D341Med (cell line): Measurements from ENCODE around the gene CTAG1B.
"Not testable (repeated sequence)": the region's sequence is repeated elsewhere in the genome, so short reads cannot be mapped to it uniquely, and the experiment has no call there.

Experiments used
- DNase-seq: peaks from one replicate; pipeline ENCODE4 v3.0.0; 2012; ENCODE audit warnings: low spot score

Gene CTAG1B

DNA sequence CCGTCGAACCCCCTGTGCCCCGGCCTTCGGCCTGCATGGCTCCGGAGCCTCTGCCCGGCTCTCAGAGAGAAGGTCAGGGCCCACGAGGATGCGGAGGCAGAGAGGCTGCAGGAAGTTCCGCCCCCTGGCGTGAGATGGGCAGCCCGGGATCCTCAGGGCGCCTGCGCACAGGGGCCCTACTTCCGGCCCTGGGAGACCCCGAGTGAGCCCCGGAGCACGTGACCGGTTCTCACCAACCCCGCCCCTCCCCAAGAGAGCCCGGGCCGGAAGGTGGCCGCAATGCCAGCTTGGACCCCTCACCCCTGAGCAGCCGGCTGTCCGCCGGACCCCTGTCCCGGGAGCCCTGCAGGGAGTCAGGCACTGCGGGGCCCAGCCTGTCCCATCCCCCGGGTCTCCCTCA lies at the start of gene CTAG1B:
TSS of gene CTAG1B (minus strand) at position 101 of the 400 bp plus-strand sequence. CDS start at position 37, 64 bp downstream.
- not testable (repeated sequence) for DNase-seq

DNA sequence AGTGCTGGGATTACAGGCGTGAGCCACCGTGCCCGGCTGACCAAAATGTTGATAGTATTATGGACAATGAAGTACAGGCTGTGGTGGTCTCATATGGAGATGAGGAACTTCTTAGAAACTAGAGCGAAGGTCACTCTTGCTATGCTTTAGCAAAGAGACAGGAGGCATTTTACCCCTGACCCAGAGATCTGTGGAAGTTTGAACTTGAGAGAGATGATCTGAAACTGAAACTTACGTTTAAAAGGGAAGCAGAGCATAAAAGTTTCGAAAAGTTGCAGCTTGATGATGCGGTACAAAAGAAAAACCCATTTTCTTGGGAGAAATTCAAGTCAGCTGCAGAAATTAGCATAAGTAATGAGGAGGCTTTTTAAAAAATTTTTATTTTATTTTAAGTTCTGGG lies 42.8 kb upstream of the CTAG1B start:
- DNase-seq, result no peak

DNA sequence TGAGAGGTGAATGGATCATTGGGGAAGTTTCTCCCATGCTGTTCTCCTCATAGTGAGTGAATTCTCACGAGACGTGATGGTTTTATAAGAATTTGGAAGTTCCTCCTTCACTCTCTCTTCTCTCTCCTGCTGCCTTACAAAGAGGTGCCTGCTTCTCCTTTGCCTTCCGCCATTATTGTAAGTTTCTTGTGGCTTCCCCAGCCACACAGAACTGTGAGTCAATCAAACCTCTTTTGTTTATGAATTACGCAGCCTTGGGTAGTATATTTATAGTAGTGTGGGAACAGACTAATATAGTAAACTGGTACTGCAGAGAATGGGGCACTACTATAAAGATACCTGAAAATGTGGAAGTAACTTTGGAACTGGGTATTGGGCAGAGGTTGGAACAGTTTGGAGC lies 42.1 kb upstream of the CTAG1B start:
- DNase-seq, result no peak

DNA sequence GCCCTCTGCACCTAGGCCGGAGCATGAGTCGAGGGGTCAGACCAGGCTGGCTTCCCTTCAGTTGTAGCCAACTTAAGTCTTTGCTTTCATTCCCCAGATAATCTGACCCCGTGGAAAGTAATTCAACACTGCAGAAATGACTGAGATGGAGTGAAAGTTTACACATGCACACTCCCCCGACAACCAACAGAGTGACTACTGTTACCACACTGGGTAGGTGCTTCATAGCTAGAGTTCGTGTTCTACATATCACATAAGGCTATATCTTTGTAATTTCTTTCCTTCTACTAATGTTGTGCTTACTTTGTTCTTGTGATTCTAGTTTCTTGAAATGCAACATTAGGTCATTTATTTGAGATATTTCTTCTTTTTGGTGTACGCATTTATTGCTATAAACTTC lies 41.5 kb upstream of the CTAG1B start:
- no peak for DNase-seq

DNA sequence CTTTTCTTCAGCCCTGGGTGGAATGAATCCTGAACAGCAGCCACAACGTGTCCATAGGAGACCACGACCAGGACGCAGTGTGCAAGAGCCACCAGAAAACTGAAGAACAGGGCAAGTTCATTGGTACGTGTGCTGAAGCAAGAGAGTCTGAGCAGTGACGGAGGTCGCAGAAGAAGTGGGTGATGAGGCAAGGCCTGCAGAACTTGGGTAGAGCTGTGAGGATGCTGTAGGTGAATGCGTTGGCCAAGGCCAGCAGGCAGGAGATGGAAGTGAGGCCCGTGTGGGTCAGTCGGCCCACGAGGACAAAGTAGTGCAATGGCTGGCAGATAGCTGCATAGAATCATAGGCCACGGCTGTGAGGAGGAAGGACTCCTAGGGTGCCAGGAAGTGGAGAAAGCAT lies 39.9 kb upstream of the CTAG1B start:
- DNase-seq, result no peak

DNA sequence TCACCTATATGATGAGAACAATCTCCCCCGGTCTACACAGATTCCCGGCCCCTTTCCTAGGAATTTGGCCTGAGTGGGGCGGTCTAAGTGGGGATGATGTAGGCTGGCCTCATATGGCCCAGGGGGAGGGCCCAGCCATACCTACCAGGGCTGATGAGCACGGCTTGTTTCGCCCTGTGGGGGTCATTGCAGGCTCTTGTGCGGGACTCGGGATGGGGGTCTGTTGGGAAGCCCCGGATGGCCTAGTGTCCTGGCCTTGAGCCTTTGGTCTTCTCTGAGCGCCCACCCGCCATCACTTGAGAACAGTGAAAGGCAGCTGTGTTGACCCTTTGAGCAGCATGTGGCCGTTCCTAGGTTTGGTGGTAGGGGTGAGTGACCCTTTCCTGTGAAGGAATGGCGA lies 39.1 kb upstream of the CTAG1B start:
- no peak for DNase-seq

DNA sequence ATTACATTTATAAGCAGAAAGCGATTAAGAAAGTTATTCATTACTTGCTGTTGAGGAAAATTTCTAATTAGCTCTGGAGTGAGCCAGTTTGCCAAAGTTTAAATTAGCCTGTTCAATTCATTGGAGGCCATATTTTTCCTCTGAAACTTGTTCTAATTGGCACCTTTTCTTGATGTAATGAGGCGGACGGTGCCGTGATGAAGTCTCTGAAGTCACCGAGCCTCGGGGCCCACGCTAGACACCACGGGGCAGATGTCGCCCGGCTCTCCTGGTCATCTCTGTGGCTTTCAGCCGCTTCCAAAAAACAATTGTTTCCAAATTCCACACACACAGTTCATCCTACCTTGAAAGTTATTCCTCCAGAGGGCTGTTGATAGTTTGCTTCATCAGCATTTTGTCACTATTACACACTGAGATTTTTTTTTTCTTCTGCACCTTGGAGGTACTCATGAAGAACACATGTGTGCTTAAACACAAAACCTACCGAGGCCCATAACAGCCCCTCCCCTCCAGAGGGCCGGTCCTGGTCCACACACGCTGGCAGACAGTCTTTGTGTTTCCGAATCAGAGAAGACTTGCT lies 38.2 kb upstream of the CTAG1B start:
- no peak for DNase-seq

DNA sequence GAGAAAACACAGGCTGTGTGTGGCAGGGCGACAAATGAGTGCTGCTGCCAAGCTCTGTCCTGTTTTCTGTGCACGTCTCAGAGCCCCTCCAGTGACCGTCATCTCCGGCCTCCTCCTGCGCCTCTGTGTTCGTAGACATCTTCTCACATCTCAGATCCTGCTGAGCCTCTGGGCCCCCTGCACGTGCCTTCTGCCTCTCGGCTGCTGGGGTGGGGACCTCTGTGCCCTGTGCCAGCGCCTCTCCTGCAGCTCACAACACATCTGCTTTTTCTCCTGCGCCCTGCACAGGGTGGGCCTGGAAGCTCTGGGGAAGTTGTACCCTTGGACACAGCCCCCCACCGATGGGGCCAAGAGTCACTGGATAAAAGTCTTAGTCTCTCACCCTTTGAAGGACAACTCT lies 36.7 kb upstream of the CTAG1B start:
- no peak for DNase-seq

DNA sequence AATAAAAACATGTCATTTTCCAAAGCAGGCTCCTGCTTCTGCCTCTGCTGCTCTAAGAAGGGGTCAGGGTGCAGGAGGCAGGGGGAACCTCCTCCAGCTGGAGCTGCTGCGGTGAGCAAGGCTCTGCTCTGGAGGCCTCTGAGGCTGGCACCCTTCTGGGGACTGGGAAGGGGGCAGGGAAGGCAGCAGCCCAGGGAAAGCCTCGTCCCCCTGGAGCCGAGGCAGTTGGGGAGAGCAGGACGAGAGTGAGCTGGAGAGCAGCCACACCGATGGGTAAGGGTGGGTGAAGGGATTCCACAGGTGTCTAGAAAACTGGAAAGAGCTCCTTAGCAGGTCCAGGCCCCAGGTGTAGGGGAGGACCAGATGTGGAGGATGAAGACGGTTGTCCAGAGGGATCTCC lies 36.3 kb upstream of the CTAG1B start:
- DNase-seq, result no peak

DNA sequence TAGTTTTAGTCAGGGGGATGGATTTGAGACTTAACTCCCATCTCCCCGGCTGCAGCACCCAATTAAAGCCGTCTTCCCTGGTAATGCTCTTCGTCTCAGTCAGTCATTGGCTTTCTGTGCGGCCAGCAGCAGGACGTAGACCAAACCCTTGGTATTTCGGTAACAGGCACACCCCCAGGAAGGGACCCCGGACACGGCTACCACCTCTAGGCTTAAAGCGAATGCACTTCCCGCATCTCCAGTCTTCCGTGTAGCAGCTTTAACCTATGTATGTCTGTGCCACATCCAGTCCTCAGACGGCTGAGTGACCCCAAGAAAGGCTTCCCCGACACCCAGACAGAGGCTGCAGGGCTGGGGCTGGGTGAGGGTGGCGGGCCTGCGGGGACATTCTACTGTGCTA lies 35.8 kb upstream of the CTAG1B start:
- no peak for DNase-seq

DNA sequence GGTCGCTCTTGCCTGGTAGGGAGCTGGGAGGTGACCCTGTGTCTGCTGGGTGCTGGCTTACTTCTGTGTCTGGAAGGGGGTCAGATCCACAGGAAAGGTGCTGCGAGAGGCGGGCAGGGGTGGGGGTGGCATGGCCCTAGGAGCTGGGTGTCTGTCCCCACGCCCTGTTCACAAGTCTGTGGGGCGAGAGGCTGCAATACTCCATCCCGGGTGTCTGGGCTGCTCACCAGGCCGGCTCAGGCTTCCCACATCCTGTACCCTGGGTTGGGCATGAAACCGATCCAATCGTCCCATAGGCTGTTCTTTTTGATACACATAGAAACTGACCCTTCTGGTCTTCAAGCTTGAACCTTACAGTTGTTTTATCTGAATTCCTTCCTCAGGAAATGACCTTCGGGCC lies 35.3 kb upstream of the CTAG1B start:
- DNase-seq, result no peak

DNA sequence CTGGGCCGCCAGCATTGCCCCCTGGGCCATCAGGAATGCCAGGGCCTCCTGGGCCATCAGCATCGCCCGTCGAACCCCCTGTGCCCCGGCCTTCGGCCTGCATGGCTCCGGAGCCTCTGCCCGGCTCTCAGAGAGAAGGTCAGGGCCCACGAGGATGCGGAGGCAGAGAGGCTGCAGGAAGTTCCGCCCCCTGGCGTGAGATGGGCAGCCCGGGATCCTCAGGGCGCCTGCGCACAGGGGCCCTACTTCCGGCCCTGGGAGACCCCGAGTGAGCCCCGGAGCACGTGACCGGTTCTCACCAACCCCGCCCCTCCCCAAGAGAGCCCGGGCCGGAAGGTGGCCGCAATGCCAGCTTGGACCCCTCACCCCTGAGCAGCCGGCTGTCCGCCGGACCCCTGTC lies 34.3 kb upstream of the CTAG1B start, which contains the start of gene CTAG2:
TSS of gene CTAG2 (minus strand) at position 167 of the 400 bp plus-strand sequence. CDS start at position 103, 64 bp downstream.
- not testable (repeated sequence) for DNase-seq

DNA sequence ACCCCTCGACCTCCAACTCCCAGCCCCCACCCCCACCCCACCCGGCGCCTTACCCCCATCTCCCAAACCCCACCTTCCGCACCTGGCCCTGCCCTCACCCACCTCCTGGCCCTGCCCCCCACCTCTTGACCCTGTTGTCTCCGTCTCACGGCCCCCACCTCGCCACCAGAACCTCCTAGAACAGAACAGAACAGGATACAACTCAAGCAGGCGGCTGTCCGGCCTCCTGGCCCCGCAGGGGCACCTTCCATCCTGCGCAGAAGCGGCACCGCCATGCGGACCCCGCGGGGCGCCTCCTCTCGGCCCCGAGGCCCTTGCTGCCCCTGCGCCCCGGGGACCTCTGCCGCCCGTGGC lies 33.9 kb upstream of the CTAG1B start:
- DNase-seq, result no peak

DNA sequence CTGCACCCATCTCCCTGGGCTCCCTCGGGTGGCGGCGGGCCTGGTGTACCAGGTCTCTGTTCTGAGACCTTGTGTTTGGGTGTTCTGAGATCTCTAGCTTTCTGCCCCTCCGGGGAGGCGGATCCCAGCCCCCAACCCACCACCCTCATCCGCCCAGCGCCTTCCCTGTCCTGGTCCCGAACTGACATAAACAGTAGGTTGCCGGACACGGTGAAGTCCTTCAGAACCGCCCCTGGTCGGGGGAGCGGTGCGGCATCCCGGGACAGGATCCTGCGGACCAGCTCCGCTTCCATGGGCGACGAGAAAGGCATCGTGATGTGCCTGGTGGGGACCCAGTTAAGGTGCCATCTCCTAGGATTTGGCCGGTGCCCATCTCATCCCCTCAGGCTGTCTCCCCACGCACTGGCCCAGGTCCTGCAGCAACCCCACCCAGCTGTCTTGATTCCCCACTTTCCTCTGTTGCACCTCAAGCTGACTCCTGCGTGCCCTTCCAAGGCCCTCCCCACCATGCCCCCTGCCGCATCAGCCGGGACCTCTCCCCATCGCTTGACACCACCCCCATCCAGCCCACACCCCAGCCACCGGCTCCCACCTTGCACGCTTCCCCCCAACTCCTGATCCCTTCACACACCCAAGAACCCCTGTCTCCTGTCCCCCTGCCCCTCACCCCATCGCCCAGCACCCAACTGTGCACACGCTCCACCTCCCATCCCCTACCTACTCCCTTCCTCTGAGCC lies 33.4 kb upstream of the CTAG1B start:
- DNase-seq, result no peak

DNA sequence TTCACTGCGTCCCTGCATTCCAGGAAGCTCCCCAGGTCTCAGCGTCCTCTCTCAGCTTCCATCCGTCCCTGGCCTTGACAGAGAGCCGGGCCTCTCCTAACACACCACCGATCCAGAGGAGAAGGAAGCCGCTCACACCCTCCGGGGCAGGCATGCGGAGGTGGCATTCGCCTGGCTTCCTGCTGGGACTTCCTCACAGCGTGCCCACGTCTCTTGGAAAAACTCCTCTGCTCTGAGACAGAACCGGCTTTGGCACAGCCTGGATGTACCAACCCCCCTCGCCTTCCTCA lies 31.1 kb upstream of the CTAG1B start:
- no peak for DNase-seq

DNA sequence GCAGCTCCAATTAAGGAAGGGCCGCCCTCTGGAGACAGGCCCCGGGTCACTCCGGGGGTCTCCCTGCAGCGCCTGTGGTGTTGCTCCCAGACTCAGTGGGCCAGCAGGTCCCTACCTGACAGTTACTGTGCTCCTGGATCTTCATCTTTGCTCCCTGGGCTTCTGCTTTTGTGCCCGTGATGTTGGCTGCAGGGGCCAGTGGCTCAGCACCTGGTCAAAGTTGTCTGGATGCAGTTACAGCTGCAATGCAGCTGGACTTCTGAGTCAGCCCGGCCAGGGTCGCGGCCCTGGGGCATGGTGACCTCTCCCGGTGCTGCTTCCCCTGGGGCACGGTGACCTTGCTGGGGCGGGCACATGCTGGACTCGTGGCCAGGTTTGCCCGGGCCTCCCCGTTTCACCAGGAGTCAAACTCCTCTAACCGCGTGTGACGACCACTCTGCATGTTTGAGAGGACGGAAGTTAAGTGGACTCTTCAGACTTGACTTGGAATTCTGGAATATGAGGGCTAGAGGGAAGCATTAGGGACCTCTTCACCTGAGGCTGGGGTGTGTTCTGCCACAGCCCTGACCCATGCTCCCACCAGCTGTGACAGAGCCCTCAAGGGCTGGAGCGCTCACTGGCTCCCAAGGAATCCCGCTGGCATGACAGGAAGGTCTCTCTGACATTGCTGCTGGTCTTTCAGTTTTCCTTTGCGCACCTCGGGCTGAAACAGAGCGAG lies 30.6 kb upstream of the CTAG1B start:
- DNase-seq, result no peak

DNA sequence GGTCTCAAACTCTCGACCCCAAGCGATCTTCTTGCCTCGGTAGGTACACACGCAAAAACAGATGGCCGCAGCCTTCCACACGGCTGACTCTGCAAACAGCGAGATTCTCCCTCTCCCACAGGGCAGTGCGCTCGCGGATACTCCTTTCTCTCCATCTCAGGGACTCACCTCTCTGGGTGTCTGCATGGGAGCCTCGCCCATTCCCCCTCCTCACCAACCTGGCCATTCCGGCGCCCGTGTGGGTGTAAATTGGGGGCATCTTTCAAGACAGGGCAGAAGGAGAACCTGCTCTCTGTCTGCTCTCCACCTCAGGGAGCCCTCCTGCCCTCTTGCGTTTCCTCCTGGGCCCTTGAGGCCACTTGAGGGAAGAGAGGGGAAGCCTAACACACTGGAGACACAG lies 29.8 kb upstream of the CTAG1B start:
- no peak for DNase-seq

DNA sequence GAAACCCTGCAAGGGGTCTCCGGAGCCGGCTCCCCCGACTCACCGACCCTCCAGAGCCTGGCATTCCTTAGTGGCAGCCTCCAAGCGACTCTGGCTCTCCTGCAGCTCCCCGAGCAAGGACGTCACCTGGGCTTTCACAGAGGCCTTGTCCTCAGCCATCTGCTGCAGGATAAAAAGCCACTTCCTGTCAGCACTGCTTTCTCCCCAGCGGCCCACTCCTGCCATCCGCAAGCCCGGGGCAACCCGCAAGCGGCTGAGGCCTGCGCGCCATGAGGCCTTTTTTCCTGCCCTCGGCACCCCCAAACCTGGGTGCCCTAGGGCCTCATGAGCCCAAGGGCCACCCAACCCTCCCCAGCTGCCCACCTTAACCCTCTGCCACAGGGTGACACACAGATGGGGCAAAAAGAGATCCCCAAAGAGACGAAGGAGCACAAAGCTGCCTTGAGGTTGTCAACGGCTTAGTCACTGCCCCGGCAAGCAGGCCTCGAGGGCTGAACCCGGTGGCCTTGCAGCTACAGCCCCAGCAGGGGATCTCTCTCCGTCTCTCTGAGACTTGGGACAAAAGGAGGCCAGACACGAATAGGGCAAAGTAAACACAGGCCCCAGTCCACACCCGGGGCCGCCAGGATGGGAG lies 26.8 kb upstream of the CTAG1B start:
- DNase-seq, result not testable (repeated sequence)

DNA sequence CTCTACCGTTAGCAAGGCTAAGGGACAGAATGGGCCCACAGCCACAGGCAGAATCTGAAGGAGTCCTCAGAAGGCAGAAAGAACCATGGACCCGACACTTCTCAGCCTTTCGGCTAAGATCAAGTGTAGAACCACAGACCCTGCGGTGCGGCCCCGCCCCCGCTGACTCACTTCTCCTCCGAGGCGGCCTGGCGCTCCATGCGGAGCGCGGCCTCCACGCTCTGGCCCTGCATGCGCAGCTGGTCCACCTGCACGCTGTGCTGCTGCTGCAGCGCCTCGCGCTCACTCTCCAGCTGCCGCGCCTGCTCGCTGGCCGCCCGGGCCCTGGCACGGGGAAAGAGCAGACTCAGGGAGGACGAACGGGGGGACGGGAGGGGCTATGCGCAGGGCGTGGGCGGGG lies 24.6 kb upstream of the CTAG1B start:
- DNase-seq, result not testable (repeated sequence)

DNA sequence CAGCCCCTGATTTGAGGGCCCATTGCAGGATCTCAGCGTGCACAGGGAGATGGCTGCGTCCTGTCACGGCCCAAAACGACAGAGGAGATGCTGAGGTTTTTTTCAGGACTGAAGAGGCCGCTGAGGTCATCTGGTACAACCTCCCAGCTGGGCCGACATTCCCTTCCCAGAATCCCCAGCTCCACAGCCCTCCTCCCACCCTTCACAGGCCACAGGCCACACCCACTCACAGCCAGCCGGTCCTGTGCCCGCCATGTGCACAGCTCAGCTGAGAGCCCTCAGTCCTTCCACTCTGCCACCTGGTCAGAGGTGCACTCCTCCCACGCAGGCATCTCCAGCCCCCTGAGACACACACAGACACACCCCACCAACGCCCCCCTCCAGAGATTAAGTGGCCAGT lies 22.7 kb upstream of the CTAG1B start:
- not testable (repeated sequence) for DNase-seq

DNA sequence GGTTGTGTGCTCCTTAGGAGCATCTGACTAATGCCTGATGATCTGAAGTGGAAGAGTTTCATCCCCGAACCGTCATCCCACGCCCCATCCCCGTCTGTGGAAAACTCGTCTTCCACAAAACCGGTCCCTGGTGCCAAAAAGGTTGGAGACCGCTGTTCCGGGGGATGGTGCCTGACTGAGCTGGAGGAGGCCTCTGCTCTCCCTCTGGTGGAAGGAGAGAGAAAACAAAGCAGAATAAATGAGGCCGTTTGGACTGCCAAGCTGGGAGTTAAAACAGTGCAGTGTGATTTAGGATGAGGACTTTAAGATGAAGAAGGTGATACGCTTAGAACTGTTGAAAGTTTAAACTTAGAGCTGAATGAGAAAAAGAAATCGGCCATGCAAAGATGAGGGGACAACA lies 14.6 kb upstream of the CTAG1B start:
- not testable (repeated sequence) for DNase-seq

DNA sequence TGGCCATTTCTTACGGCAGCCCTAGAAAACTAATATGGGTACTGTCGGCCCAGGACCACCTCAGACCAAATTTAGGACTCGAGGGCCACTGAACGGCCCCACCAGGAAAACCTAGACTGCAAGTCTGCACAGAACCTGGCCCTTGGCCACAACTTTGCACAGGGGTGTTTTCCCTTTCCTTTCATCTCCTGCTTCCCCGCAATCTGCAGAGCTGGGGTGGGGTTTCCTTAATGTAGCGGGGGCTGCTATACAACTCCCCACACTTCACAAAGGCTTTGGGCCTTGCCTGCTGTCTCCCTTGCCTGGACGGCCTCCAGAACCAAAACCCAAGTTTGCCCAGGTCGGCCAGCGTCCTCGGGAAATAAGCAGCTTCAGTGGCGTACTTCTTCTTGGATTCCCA lies 11.9 kb upstream of the CTAG1B start:
- DNase-seq, result not testable (repeated sequence)

DNA sequence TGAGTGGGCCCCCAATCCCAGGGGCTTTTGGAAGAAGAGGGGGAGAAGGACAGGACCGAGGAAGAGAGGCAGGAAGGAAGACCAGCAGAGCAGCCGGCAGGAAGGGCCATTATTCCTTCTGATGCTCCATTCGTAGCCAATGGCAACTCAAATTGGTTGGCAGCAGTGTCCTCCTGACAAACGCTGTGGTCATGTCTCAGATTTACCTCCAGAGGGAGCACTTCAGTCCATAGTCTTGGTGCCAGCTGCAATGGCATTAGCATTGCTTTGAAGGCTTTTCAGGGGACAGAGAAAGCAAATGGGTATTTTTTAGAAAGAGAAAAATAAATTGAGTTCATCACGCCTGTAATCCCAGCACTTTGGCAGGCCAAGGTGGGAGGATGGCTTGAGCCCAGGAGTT lies 9.9 kb upstream of the CTAG1B start:
- not testable (repeated sequence) for DNase-seq
